Limb (tissue), 2 donors: ENCODE measurements around the gene MPZL3.

Experiments
- DNase-seq, 2 donors: peaks; one replicate each; pipeline ENCODE4 v3.0.0-alpha.2; 2016; ENCODE audit errors: extremely low spot score in 2 of 2

The MPZL3 gene

GRCh38 chr11:118264569-118265465 is 12.7 kb upstream of the MPZL3 start:
- DNase-seq, result no peak

GRCh38 chr11:118263695-118264568 is 11.8 kb upstream of the MPZL3 start, which contains the start of gene MPZL2:
Gene MPZL2 (minus strand): TSS chr11:118264297. CDS start chr11:118264153, 144 bp downstream.
- peak in 1 of 2 donors; percentile 43 for DNase-seq

- no peak for DNase-seq
Observed at GRCh38 chr11:118263112-118263511, 10.9 kb upstream of the MPZL3 start.

GRCh38 chr11:118260353-118260752 is 8.2 kb upstream of the MPZL3 start:
- no peak for DNase-seq

GRCh38 chr11:118259138-118259537 is 7.0 kb upstream of the MPZL3 start:
- DNase-seq, result no peak

- no peak for DNase-seq
Observed at GRCh38 chr11:118258410-118258809, 6.2 kb upstream of the MPZL3 start.

- DNase-seq, result no peak
Observed at GRCh38 chr11:118252688-118253087, 523 bp upstream of the MPZL3 start.

GRCh38 chr11:118247041-118247440 is 5.1 kb downstream of the MPZL3 start:
- DNase-seq, result no peak

- DNase-seq, result no peak
Observed at GRCh38 chr11:118245936-118246562, 6.1 kb downstream of the MPZL3 start.

- no peak for DNase-seq
Observed at GRCh38 chr11:118243993-118244762, 8.0 kb downstream of the MPZL3 start.

- no peak for DNase-seq
Observed at GRCh38 chr11:118243161-118243560, 9.0 kb downstream of the MPZL3 start.

GRCh38 chr11:118241764-118242098 is 10.4 kb downstream of the MPZL3 start:
- no peak for DNase-seq

- no peak for DNase-seq
Observed at GRCh38 chr11:118240999-118241763, 11.0 kb downstream of the MPZL3 start.

GRCh38 chr11:118239509-118240205 is 12.5 kb downstream of the MPZL3 start:
- no peak for DNase-seq

GRCh38 chr11:118238929-118239328 is 13.2 kb downstream of the MPZL3 start:
- no peak for DNase-seq

GRCh38 chr11:118238421-118238820 is 13.7 kb downstream of the MPZL3 start:
- DNase-seq, result no peak

- no peak for DNase-seq
Observed at GRCh38 chr11:118236170-118236569, 16.0 kb downstream of the MPZL3 start.

- DNase-seq, result no peak
Observed at GRCh38 chr11:118234833-118235232, 17.3 kb downstream of the MPZL3 start.

- DNase-seq, result no peak
Observed at GRCh38 chr11:118233850-118234249, 18.3 kb downstream of the MPZL3 start.

- DNase-seq, result no peak
Observed at GRCh38 chr11:118233377-118233776, 18.8 kb downstream of the MPZL3 start.
